Heart left ventricle (tissue), 13 donors: ENCODE measurements around the gene GRM5.

Experiments used
- CTCF ChIP-seq, 12 donors: fragments of 200-600 bp; sonication (generic) in 4 of 12; IDR thresholded peaks; one replicate each; pipeline versions ENCODE4 v1.5.0 to v1.8.0; 2018 to 2022; ENCODE audit warnings: antibody characterized with exemption in 12 of 12, mild to moderate bottlenecking in 5 of 12
- POLR2A ChIP-seq, 2 donors: fragments of 450-650 bp; IDR thresholded peaks; one replicate each; pipeline ENCODE4 v1.6.1; 2017; ENCODE audit warnings: antibody characterized with exemption in 2 of 2, mild to moderate bottlenecking in 2 of 2, moderate library complexity in 2 of 2
- donor health status: ischemic (EF 13 %, LVEDD 7.1; RV severe dilation, severe dysfunction).
- donor health status: DM: no; HTN: yes; CAD: no.
- donor health status: DM: no; HTN: no; CAD: no.
- donor health status: ischemic (EF 25% LVEDD 6.9; RV normal size, moderate dysfunction).
- donor health status: ischemic (EF 25% LVEDD 5.7; RV mildly dilated, moderate dysfunction).
- donor health status: ischemic (EF 35%, LVEDD 5.7; RV mildly dilated, moderate dysfunction).
- donor health status: nonischemic (EF 11% LVEDD 7.7; RV severe dilation, severe dysfunction).
- donor health status: DM: yes; HTN: yes; CAD: no.
- donor health status: PGD.
- donor health status: ischemic (EF 29% LVEDD 5.4; RV normal size, mild dysfunction).
- donor health status: nonischemic (EF 23%, LVEDD 6.1; RV moderate dilation, normal function).

- no peak for TF ChIP-seq CTCF (IDR thresholded peaks at IDR 0.05)
- TF ChIP-seq POLR2A (IDR thresholded peaks at IDR 0.05) = no peak
These were observed 447.3 kb downstream of the GRM5 start for GRCh38 chr11:88618327-88619070.
